Ovary (tissue), 3 donors: Measurements from ENCODE around the gene TGM2.

Source experiments
- POLR2A ChIP-seq: fragments of 450-650 bp; IDR thresholded peaks from one replicate; pipeline ENCODE4 v1.6.1; 2017; ENCODE audit warnings: antibody characterized with exemption, mild to moderate bottlenecking, moderate library complexity
- TF ChIP-seq, protein P1 (sequence below), 3 donors: fragments of 450-650 bp in 2 of 3; fragments of 200-600 bp in 1 of 3; IDR thresholded peaks; one replicate each; pipeline versions ENCODE4 v1.5.1 to v1.8.0; 2016 to 2022; ENCODE audit warnings: antibody characterized with exemption in 3 of 3, mild to moderate bottlenecking in 1 of 3
- donor health status: DM: no; HTN: no; CAD: no.

- TF ChIP-seq, protein P1, sequence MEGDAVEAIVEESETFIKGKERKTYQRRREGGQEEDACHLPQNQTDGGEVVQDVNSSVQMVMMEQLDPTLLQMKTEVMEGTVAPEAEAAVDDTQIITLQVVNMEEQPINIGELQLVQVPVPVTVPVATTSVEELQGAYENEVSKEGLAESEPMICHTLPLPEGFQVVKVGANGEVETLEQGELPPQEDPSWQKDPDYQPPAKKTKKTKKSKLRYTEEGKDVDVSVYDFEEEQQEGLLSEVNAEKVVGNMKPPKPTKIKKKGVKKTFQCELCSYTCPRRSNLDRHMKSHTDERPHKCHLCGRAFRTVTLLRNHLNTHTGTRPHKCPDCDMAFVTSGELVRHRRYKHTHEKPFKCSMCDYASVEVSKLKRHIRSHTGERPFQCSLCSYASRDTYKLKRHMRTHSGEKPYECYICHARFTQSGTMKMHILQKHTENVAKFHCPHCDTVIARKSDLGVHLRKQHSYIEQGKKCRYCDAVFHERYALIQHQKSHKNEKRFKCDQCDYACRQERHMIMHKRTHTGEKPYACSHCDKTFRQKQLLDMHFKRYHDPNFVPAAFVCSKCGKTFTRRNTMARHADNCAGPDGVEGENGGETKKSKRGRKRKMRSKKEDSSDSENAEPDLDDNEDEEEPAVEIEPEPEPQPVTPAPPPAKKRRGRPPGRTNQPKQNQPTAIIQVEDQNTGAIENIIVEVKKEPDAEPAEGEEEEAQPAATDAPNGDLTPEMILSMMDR (IDR thresholded peaks at IDR 0.05) = no peak
- TF ChIP-seq POLR2A = no peak
These were observed 48.5 kb downstream of the TGM2 start for GRCh38 chr20:38116409-38117165.
